GM18951 (cell line): ENCODE measurements around the gene HS3ST6.
"Not testable (repeated sequence)": the region's sequence is repeated elsewhere in the genome, so short reads cannot be mapped to it uniquely, and the experiment has no call there.

Experiments
- POLR2A ChIP-seq: IDR thresholded peaks from 4 replicates; pipeline ENCODE4 v1.6.1; 2011; ENCODE audit warnings: mild to moderate bottlenecking; ENCODE audit not compliant: insufficient read length, insufficient read depth; ENCODE audit errors: extremely low read depth
- in situ Hi-C: fragments of 300-500 bp; cut with MboI; formaldehyde crosslinking; loops from one replicate; pipeline ENCODE4 v1.12.0; 2022; ENCODE audit warnings: low sequenced_read_pairs, mixed read lengths, inconsistent platforms; ENCODE audit not compliant: unreplicated experiment

Gene HS3ST6

DNA sequence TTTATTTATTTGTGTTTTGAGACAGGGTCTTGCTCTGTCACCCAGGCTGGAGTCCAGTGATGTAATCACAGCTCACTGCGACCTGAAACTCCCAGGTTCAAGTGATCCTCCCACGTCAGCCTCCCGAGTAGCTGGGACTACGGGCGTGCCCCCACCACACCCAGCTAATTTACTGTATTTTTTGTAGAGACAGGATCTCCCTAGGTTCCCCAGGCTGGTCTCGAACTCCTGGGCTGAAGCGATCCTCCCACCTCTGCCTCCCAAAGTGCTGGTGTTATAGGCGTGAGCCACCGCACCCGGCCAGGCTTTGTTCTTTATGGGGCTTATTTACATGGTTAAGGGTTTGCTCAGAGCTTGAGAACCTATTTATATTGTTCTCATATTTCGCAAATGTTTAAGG is 40.4 kb downstream of the HS3ST6 start:
- in situ Hi-C loops, result no loop called here
- TF ChIP-seq POLR2A, result no peak

DNA sequence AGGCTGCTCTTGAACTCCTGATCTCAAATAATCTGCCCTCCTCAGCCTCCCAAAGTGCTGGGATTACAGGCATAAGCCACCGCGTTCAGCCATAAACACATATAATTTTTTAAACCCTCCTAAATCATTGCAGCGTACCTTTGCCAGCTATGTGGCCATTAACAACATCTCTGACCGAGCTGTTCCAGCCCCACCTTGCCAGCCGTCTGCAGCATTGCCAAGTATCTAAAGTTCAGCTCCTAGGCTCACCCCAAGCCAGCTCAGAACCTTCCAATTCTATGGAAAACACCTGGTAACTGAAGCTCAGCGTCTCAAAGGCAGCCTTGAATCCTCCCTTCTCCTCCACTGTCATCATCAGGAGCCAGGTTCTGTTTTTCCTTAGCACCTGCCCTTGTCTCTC is 41.1 kb downstream of the HS3ST6 start:
- TF ChIP-seq POLR2A, result no peak
- in situ Hi-C loops, result no loop called here

DNA sequence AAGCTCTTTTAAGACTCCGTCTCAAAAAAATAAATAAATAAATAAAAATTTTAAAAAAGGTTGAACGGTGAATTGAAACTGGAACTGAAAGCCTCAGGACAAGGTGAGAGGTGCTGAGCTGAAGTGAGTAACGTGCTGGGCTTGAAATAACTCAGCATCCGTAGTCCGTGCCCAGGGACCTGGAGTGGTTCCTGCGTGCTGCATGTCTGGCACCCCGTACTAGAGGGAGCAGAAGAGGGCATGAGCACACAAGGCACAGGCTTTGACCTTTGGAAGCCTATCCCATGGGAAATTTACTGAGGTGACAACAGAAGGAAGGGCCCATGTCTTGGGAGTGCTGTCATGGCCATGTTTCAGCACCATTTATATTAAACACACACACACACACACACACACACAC is 41.7 kb downstream of the HS3ST6 start:
- in situ Hi-C loops, result no loop called here
- no peak for TF ChIP-seq POLR2A

DNA sequence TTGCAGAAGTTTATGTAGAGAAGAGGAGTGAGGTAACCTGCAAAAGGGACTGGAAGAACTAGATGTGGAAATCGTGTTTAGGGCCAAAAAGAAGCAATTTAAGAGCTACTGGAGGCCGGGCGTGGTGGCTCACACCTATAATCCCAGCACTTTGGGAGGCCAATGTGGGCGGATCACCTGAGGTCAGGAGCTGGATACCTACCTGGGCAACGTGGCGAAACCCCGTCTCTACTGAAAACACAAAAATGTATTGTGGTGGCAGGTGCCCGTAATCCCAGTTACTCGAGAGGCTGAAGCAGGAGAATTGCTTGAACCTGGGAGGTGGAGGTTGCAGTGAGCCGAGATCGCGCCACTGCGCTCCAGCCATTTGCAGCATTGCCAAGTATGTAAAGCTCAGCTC is 42.1 kb downstream of the HS3ST6 start:
- in situ Hi-C loops, result not testable (repeated sequence)

DNA sequence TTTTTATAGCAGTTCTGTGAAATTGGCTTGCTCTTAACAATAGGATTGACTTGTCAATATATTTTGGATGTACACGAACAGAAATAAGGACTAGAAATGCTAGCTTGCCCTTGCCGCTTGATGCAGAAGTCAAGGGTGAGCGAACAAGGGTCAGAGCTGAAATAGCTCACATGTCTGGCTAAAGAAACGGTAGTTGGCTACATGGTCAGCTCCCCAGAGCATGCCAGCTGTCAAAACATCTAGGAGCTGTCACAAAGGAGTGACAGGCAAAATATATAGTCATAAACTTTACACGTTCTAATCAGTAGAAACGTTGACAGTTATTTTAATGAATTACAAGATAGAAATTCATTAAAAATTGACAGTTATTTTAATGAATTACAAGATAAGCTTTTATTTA is 43.4 kb downstream of the HS3ST6 start:
- TF ChIP-seq POLR2A, result no peak
- in situ Hi-C loops, result no loop called here

DNA sequence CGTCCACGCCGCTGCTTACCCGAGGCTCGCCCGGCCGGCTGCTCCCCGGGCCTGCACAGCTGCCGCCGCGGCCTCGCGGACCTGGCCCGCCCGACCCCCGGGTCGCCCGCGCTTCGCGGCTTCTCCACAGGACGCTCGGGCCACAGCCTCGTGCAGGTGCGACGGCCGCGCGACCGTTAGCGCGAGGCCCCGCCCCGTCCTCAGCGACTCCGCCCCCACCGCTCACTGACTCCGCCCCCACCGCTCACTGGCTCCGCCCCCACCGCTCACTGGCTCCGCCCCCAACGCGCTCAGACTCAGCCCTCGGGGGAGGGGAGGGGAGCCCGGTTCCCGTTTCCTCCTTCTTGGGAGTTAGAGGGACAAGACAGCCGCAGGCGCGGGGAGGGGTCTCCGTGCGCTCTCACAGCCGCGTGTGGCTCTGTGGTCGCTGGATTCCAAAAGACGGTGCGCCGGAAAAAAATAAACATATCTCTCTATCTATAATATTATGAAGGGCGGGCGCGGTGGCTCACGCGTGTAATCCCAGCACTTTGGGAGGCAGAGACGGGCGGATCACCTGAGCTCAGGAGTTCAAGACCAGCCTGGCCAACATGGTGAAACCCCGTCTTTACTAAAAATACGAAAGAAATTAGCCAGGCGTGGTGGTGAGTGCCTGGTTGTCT is 46.1 kb downstream of the HS3ST6 start, which contains the start of gene MEIOB:
Gene MEIOB, minus strand, starts transcription at position 191 of the 662 bp plus-strand sequence. CDS start 3,989 bp downstream, outside the sequence.
- TF ChIP-seq POLR2A, result no peak
- in situ Hi-C loops, result no loop called here

DNA sequence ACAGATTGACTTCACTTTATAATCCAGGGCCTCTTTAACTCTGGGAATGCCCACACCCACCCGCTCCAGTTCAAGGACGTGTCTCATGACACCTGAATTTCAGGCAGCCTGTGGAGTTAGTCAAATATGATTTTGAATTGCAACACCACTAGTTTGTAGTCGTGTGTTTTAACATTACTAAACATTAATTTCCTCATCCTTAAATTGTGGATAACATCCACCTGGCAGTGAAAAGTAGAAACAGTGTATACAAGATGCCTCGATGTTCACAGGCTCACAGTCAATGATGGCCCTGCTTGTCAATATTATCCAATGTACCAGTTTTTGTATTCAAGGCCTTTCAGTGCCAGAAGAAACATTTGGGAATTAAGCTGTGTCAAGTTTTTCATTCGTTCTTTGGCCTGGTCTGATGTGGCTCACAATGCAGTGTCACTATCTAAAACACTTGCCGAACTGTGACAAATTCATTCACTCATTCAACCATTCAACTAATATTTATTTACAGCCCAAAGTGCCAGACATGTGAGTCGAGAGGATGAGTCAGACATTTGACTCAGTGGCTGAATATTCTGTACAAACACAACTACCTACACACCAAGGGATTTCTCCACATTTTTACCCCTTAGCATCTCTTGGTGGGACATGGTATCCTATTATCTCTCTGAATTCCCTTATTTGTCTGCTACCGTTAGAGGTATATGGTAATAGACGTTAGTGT is 47.7 kb downstream of the HS3ST6 start:
- no peak for TF ChIP-seq POLR2A
- in situ Hi-C loops, result no loop called here

DNA sequence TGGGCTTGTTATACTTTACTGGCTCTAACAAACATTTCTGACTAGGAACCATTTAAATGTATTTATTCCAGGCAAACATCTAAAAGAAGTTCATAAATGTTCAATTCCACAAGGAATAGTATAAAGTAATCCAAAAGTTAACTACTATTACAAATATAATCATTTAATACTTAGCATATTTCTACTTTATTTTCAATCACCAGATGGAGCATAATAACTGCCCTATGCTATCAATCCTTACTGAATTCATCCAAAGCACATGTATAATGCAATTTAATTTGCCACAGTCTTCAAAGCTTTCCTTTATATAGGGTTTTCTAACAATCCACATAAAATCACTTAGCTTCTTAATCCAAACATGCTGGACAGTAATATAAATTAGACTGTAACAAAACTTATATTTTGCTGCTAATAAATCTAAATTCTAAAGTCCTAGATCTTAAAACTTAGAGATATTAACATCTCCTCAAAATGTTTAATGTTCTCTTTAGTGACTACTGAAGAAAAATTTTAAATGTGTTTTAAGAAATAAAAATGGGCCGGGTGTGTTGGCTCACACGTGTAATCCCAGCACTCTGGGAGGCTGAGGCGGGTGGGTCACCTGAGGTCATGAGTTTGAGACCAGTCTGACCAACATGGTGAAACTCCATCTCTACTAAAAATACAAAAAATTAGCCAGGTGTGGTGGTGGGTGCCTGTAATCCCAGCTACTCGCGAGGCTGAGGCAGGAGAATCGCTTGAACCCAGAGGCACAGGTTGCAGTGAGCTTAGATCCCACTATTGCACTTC is 52.1 kb downstream of the HS3ST6 start:
- in situ Hi-C loops, result no loop called here
- TF ChIP-seq POLR2A, result no peak

DNA sequence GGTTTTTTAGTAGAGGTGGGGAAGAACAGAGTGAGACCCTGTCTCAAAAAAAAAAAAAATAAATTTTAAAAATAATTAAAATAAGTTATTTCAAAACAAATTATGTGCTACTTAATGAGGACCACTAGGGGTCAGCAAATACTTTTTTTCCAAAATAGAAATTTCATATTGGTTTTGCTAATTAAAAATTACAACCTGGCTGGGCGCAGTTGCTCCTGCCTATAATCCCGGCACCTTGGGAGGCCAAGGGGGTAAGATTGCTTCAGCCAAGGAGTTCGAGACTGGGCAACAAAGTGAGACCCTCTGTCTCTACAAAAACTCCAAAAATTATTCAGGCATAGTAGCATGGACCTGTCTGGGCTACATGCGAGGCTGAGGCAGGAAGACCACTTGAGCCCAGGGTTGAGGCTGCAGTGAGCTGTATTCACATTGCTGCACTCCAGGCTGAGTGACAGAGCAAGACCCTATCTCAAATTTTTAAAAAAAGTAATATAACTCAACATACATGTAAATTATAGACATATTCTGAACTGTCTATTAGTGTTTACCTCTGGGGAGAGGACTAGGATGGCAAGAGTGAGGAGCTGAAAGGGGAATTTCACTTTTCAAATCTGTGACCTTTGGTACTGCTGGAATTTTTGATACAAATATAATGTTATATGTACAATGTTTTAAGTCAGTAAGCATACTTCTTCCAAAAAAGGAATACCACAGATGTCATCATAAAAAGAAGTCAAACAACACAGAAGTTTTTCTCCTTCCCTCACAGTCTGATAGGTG is 54.3 kb downstream of the HS3ST6 start:
- in situ Hi-C loops, result no loop called here

DNA sequence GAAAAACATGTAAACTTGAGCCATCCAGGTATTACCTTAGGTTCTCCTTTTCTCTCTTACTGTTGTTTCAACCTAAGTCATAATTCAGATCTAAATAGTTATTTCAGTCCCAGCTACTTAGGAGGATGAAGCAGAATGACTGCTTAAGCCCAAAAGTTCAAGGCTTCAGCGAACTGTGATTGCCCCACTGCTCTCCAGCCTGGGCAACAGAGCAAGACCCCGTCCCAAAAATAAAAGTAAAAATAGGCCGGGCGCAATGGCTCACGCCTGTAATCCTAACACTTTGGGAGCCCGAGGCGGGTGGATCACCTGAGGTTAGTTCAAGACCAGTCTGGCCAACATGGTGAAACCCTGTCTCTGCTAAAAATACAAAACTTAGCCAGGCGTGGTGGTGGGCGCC is 55.8 kb downstream of the HS3ST6 start:
- in situ Hi-C loops, result no loop called here
- TF ChIP-seq POLR2A, result no peak

More for the DNA sequence above, 54.3 kb downstream of the HS3ST6 start:
- no peak for TF ChIP-seq POLR2A

DNA sequence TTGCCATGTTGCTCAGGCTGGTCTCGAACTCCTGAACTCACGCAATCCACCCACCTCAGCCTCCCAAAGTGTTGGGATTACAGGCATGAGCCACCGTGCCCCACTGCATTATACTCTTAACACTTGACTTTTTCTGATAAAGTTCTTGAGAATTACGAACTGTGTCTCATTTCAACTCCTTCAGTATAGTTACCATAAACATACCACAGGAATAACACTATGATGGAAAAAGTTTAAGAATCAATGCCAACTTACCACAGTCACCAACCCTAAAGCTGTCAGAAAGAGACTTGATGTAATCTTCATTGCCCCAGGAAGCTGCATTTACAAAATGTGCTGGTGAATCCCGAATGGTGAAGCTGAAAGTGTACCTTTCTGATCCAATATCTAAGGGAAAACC is 56.5 kb downstream of the HS3ST6 start:
- TF ChIP-seq POLR2A, result no peak
- in situ Hi-C loops, result no loop called here
